Posterior cingulate gyrus (tissue), 11 donors: Measurements from ENCODE around the gene KLF11.
A peak's percentile ranks its signal among the peaks of the same experiment; 100 is the strongest.

Experiments used
- DNase-seq, 10 donors: peaks; one replicate each; pipeline versions ENCODE4 v3.0.0 to v3.0.0-alpha.2; 2020 to 2021; ENCODE audit warnings: mixed read lengths in 3 of 10
- intact Hi-C: fragments of 100-400 bp; cut with DNase I; formaldehyde crosslinking; loops from one replicate; pipeline ENCODE4 v1.15.1; 2023

The KLF11 gene

DNA sequence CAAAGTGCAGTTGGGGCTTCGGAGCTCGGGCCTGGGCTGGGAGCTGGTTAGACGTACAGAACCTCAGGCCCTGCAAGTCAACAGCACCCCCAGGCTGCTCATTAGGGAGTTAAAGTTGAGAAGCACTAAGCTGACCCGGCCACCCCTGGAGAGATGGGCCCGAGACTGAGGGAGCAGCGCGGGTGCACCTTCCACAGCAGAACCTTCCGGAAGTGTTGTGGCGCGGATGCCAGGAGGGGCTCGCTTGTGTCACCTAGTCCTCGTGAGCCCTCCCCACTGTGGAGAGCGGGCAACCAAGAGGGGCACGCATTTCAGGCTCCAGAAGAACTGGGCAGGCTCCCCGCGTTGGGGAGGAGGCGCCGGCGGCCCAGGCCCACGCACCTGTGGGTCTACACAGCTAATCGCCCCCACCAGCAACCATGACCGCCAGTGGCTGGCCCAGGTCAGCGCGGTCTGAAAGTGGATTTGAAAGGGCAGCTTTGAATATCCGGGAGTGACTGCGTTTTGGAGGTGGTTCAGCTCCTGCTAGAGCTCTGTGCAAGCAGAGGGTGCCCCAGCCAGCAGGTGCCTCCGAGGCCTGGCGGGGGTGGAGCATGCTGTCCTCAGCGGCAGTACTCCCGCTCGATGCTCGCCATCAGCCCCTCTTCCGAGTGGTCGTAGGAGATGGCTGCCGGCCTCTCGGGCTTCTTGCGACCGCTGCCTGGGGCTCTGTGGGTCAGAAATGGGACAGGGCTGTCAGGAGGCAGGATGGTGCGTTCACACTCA is 15.1 kb downstream of the KLF11 start:
- peak in 2 of 10 donors; percentile 59 to 83 for DNase-seq
- intact Hi-C loops, result no loop called here

GRCh38 chr2:10059016-10059351 is 15.6 kb downstream of the KLF11 start:
- intact Hi-C loops, result no loop called here

GRCh38 chr2:10059552-10060335 is 16.4 kb downstream of the KLF11 start:
- intact Hi-C loops, result no loop called here
- DNase-seq, result peak in 2 of 10 donors; percentile 58 to 80

More at GRCh38 chr2:10059016-10059351, 15.6 kb downstream of the KLF11 start:
- DNase-seq, result peak in 2 of 10 donors; percentile 55 to 59

DNA sequence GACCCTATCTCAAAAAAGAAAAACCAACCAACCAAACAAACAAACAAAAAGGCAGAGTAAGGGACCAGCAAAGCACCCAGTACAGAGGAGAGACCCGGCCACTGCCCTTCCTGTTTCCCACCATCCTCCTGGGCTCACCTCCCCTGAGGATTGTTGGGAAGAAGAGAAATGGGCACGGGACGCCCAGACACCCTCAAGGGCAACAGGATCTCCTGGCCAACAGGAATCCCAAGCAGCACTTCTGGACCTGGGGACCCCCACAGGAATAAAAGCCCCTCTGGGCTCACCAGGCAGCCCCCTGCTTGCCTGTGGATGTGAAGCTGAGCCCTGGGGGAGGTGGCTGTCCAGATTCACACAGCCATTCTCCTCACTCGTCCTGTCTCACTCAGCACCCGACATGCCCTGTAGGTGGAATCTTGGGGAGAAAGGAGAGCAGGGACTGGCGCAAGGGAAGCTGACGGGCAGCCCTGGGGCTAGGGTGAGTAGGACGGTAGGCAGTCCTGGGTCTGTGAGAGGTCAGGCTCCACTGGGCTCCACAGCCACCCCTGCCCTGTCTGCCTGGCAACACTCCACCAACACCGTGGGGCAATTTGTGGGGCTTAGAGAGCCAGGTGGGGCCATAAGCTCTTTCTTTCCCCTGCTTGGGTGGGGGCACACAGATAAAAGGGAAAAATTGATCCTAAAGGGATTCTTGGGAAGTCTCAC is 18.0 kb downstream of the KLF11 start:
- intact Hi-C loops, result no loop called here
- DNase-seq, result peak in 3 of 10 donors; percentile 24 to 66 (median 35)

DNA sequence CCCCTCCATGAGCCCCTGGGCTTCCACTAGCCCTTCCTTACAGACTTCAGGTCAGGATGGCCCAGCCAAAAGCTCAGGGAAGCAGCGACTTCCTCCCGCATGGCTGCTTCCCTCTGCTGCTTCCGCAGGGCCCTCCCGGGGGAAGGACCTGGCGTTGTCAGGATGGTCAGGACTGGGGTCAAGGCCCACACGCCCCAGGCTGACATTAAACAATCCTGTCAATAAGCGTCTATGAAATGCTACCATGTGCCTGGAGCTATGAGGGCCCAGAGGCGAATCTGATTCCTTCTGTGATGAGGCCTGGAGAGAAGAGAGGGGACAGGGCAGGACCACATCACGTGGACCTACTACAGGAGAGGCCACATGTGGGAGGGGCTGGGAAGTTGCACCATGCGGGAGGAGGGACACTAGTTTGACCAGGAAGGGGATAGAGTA is 19.6 kb downstream of the KLF11 start:
- DNase-seq, result peak in 1 of 10 donors; percentile 41
- intact Hi-C loops, result no loop called here

GRCh38 chr2:10063566-10063965 is 20.2 kb downstream of the KLF11 start:
- peak in 1 of 10 donors; percentile 45 for DNase-seq
- intact Hi-C loops, result no loop called here

DNA sequence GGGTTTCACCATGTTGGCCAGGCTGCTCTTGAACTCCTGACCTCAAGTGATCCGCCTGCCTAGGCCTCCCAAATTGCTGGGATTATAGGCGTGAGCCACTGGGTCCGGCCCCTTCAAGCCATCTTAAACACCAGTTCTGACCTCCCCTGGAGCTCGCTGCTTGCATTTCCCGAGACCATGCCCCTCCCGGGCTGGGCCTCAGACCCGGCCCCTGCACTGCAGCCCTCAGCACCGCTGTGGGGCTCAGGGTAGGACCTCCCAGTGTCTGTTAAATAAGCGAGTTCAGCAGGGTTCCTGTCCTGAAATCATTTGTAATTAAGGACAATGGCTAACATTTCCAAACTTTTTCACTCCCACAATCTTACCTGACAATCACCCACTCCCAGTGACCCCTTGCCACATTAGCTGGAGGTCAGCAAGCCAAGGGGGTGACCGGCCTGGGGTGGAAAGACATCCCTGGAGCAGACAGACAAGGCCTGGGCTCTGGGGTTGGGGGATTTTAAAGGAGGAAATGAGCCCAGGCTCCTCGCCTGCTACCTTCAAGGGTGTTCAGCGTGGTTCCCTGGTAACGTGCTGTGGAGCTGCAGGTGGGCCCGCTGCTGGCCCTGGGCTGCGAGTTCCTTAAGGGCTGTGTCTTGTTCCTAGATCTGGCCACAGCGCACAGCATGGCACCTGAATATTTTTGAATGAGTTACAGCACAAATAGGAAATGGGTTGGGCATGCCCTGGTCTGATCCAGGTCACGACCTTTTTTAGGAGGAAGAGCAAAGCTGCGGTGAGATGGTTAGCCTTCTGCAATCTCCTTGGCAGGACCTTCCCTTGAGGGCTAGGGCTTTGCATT is 21.8 kb downstream of the KLF11 start:
- intact Hi-C loops, result no loop called here
- DNase-seq, result peak in 1 of 10 donors; percentile 48

GRCh38 chr2:10065773-10066055 is 22.4 kb downstream of the KLF11 start:
- intact Hi-C loops, result no loop called here
- DNase-seq, result peak in 1 of 10 donors; percentile 10

GRCh38 chr2:10067330-10067729 is 24.0 kb downstream of the KLF11 start:
- DNase-seq, result no peak
- intact Hi-C loops, result no loop called here

GRCh38 chr2:10067881-10068280 is 24.5 kb downstream of the KLF11 start:
- intact Hi-C loops, result no loop called here
- no peak for DNase-seq

DNA sequence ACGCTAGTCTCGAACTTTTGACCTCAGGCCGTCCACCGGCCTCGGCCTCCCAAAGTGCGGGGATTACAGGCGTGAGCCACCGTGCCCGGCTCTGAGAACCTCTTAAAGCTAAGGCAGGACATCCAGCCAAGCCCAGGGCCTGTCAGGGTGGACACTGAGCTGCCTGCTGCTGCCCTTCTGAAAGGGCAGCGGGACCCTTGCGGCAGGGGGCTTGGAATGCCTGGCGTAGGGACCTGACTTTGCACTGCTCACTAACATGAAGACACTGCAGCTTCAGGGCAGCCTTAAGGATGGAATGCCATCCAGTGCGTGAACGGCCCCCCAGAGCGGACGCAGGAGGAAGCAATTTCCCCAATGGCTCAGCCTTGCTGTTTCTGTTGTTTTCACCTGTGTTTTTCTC is 27.8 kb downstream of the KLF11 start:
- intact Hi-C loops, result no loop called here
- no peak for DNase-seq

GRCh38 chr2:10071595-10071994 is 28.2 kb downstream of the KLF11 start:
- no peak for DNase-seq
- intact Hi-C loops, result no loop called here

DNA sequence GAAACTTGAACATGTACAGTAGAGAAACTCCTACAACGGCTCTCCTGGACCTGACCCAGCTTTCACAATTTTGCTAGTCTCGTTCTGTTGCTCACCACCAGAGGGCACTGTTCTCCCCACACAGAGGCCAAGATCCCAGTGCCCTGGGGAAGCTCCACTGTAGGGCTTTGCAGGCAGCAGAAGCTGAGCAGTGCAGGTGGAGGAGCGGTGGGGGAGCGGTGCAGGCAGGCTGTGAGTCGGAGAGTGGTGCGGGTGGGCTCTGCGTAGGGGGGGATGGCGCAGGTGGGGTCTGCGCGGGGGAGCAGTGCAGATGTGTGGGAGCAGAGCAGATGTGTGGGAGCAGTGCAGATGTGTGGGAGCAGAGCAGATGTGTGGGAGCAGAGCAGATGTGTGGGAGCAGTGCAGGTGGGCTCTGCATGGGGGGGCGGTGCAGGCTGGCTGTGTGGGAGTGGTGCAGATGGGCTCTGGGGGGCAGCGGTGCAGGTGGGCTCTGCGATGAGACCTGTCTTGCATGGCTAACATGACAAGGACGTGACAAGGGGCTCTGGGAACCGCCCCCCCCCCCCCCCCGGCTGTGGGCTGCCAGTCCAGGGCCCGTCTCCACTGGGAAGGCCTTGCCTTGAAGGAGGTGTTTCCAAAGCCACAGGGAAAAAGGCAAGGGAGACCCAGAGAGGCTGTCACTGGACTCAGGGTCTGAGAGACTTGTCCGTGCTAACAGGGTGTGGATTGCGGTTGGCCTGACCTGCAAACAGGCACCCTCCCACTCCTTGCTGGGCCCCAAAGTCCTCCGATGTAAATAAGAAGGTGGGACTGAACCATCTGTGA is 29.5 kb downstream of the KLF11 start:
- intact Hi-C loops, result loop anchor here (2.0 kb wide), 2 partner anchors 24 to 362 kb away; no protein-coding TSS in a partner anchor
- DNase-seq, result peak; percentile 54 to 96 (median 80)

DNA sequence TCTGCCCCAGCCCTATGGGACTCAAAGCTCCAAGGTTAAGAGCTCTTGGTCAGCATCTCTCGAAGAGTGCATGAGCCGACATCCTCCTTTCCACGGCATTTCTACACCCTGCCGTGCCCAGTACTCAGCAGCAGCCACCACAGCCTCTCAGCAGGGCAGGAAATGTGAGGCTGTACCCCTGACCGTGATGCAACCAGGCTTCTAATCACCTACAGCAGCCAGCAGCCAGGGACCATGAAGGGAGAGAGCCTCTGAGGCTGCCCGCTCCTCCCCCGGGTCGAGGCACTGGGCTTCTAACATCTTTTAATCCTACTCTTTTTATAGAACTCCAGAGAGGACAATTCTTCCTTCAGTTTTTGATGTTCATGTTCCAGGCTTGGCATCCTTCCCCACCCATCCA is 30.4 kb downstream of the KLF11 start:
- intact Hi-C loops, result loop anchor here (2.0 kb wide), 2 partner anchors 23 to 361 kb away; no protein-coding TSS in a partner anchor
- DNase-seq, result peak in 2 of 10 donors; percentile 27 to 71

DNA sequence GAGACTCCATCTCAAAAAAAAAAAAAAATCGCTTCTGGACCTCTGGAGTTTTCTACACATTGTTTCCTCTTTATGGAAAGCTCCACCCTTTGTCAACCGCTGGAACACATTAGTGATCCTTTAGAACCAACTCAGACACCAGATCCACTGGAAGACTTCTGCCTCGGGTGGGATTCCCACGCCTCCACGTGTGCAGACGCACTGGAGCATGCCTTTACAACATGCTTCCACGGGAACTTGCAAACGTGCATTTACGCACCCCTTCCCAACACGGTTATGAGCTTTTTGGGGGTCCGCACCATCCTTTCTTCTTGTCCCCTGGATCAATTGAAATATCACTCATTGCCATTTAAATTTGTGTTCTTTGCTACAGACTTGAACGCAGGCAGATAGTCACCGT is 31.8 kb downstream of the KLF11 start:
- intact Hi-C loops, result no loop called here
- no peak for DNase-seq

- intact Hi-C loops, result no loop called here
- DNase-seq, result no peak
These were observed 32.3 kb downstream of the KLF11 start for GRCh38 chr2:10075571-10076209.

DNA sequence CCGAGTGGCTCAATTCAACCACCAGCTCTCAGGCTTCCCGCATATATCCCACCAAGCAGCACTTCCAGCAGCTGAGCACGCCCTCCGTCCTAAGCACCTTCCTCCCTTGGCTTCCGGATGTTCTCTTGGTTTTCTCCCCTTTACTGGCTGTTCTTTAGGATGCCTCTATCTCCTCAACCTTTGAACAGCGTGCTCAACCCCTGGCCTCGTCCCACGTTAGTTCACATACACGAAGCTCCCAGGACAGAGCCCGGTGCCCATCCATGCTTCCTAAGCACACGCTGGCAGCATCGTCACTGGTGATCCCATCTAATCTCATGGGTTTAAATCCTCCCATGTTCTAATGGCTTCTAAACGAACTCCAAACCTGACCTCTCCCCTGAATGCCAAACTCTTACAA is 33.2 kb downstream of the KLF11 start:
- DNase-seq, result no peak
- intact Hi-C loops, result no loop called here

DNA sequence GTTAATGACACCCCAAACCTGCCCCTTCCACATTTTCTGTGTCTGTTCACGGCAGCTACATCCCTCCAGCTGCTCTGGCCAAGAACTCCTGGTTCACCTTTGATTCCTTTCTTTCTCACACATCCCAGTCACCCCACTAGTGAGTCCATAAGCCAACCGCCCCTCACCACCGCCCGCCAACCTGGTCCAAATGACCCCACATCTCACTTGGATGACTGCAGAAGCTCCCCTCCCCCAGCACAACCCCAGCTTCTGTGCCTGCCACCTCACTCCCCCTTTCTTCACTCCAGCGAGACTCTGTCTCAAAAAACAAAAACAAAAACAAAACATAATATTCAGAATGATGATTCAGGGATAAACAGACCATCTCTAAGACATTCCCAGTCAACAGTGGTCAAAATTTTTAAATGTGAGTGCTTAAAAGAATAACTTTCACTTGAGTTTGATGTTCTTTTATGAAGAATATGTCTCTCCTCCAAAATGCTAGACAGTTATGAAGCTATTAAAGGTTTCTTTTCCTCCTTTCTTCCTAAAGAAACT is 33.7 kb downstream of the KLF11 start:
- intact Hi-C loops, result no loop called here
- DNase-seq, result no peak

DNA sequence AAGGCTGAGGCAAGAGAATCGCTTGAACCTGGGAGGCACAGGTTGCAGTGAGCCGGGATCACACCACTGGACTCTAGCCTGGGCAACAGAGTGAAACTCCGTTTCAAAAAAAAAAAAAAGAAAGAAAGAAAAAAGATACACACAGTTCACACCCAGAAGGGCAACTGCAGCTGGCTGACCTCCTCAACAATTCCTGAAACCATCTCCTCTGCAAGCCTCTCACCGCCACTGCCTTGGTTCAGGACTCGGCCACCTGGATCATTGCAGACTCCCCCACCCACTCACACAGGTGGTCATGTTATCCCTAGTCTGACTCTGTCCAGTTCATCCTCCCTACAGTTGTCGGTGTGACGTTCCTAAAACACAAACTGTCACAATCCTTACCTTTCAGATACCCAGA is 34.7 kb downstream of the KLF11 start:
- intact Hi-C loops, result no loop called here
- no peak for DNase-seq
